H9 (cell line): ENCODE data around the gene SLCO4A1. TPM values are rescaled to one million over a fixed set of nuclear protein-coding genes. Genes with fewer than 3 reads are reported as not detected.

ENCODE experiments used
- DNase-seq: peaks from one replicate; pipeline ENCODE4 v3.0.0-alpha.2; 2017
- H2AFZ ChIP-seq: one replicate; pipeline ENCODE4 v1.6.1; 2013; ENCODE audit warnings: mild to moderate bottlenecking, low read length, control low read depth, moderate library complexity
- H2AK5ac ChIP-seq: 2 replicates; pipeline ENCODE4 v1.6.1; 2013; ENCODE audit warnings: low read length, control low read depth, mixed read lengths; ENCODE audit not compliant: insufficient read length
- H2BK120ac ChIP-seq: one replicate; pipeline ENCODE4 v1.6.1; 2013; ENCODE audit warnings: low read depth, mild to moderate bottlenecking, low read length, control low read depth, inconsistent platforms; ENCODE audit not compliant: poor library complexity, severe bottlenecking
- H2BK12ac ChIP-seq: 2 replicates; pipeline ENCODE4 v1.6.1; 2013; ENCODE audit warnings: low read length, control low read depth, mixed read lengths, low read depth; ENCODE audit not compliant: insufficient read length
- H2BK15ac ChIP-seq: 2 replicates; pipeline ENCODE4 v1.6.1; 2013; ENCODE audit warnings: low read depth, low read length, control low read depth
- H2BK20ac ChIP-seq: one replicate; pipeline ENCODE4 v1.6.1; 2013; ENCODE audit warnings: low read depth, mild to moderate bottlenecking, low read length, control low read depth, inconsistent platforms; ENCODE audit not compliant: poor library complexity, severe bottlenecking
- H2BK5ac ChIP-seq: 2 replicates; pipeline ENCODE4 v1.6.1; 2013; ENCODE audit warnings: low read length, control low read depth, mixed read lengths; ENCODE audit not compliant: insufficient read length
- H3K14ac ChIP-seq: 2 replicates; pipeline ENCODE4 v1.6.1; 2013; ENCODE audit warnings: low read length, control low read depth; ENCODE audit not compliant: insufficient read depth
- H3K18ac ChIP-seq: 2 replicates; pipeline ENCODE4 v1.6.1; 2013; ENCODE audit warnings: low read depth, mild to moderate bottlenecking, mixed read lengths, low read length, control low read depth; ENCODE audit not compliant: insufficient read length
- H3K23ac ChIP-seq: 2 replicates; pipeline ENCODE4 v1.6.1; 2013; ENCODE audit warnings: low read length, control low read depth, mixed read lengths, low read depth; ENCODE audit not compliant: insufficient read length
- H3K23me2 ChIP-seq: 2 replicates; pipeline ENCODE4 v1.6.1; 2013; ENCODE audit warnings: low read depth, mild to moderate bottlenecking, mixed read lengths, low read length, control low read depth; ENCODE audit not compliant: insufficient read length, poor library complexity, severe bottlenecking
- H3K27ac ChIP-seq: 2 replicates; pipeline ENCODE4 v1.5.1; 2013; ENCODE audit warnings: low read length, control low read depth, mixed read lengths, low read depth; ENCODE audit not compliant: insufficient read length
- H3K27me3 ChIP-seq: 2 replicates; pipeline ENCODE4 v1.6.1; 2013; ENCODE audit warnings: low read length, control low read depth, inconsistent platforms; ENCODE audit not compliant: insufficient read depth
- H3K4ac ChIP-seq: 2 replicates; pipeline ENCODE4 v1.6.1; 2013; ENCODE audit warnings: low read depth, mild to moderate bottlenecking, control low read depth, inconsistent platforms, low read length, moderate library complexity
- H3K4me1 ChIP-seq: 2 replicates; pipeline ENCODE4 v1.6.1; 2013; ENCODE audit warnings: low read length, control low read depth, inconsistent platforms; ENCODE audit not compliant: insufficient read depth
- H3K4me2 ChIP-seq: 2 replicates; pipeline ENCODE4 v1.6.1; 2013; ENCODE audit warnings: low read length, control low read depth, mixed read lengths; ENCODE audit not compliant: insufficient read length, insufficient read depth
- H3K56ac ChIP-seq: 2 replicates; pipeline ENCODE4 v1.6.1; 2013; ENCODE audit warnings: low read depth, mild to moderate bottlenecking, mixed read lengths, low read length, control low read depth; ENCODE audit not compliant: insufficient read length
- H3K79me1 ChIP-seq: 2 replicates; pipeline ENCODE4 v1.6.1; 2013; ENCODE audit warnings: low read depth, mild to moderate bottlenecking, moderate library complexity, low read length, control low read depth, inconsistent platforms; ENCODE audit not compliant: insufficient read depth, poor library complexity, severe bottlenecking
- H3K79me2 ChIP-seq: 2 replicates; pipeline ENCODE4 v1.6.1; 2013; ENCODE audit warnings: low read length, control low read depth, inconsistent platforms; ENCODE audit not compliant: insufficient read depth
- H3K9ac ChIP-seq: 2 replicates; pipeline ENCODE4 v1.6.1; 2013; ENCODE audit warnings: low read length, control low read depth, mixed read lengths; ENCODE audit not compliant: insufficient read length; ENCODE audit errors: extremely low read depth
- H3K9me3 ChIP-seq: one replicate; pipeline ENCODE4 v1.6.1; 2013; ENCODE audit warnings: low read depth, low read length, inconsistent platforms; ENCODE audit not compliant: control insufficient read depth
- H3T11ph ChIP-seq: one replicate; pipeline ENCODE4 v1.6.1; 2013; ENCODE audit warnings: mild to moderate bottlenecking, low read length, control low read depth, inconsistent platforms
- H4K20me1 ChIP-seq: one replicate; pipeline ENCODE4 v1.6.1; 2013; ENCODE audit not compliant: control insufficient read depth, insufficient read length, insufficient read depth
- H4K5ac ChIP-seq: 2 replicates; pipeline ENCODE4 v1.6.1; 2013; ENCODE audit warnings: low read depth, mild to moderate bottlenecking, mixed read lengths, low read length, control low read depth; ENCODE audit not compliant: insufficient read length
- H4K8ac ChIP-seq: replicated peaks from 2 replicates; pipeline ENCODE4 v1.6.1; 2013; ENCODE audit warnings: low read length, control low read depth, mixed read lengths, low read depth; ENCODE audit not compliant: insufficient read length
- H4K91ac ChIP-seq: 2 replicates; pipeline ENCODE4 v1.6.1; 2013; ENCODE audit warnings: low read depth, mild to moderate bottlenecking, moderate library complexity, mixed read lengths, low read length, control low read depth; ENCODE audit not compliant: insufficient read length
- H3K27ac Mint-ChIP-seq, 3 experiments: 2 replicates in 2 of 3; 3 replicates in 1 of 3; pipeline ENCODE4 v1.8.0; 2020 to 2021; ENCODE audit warnings: mixed read lengths in 3 of 3, mild to moderate bottlenecking in 1 of 3, moderate library complexity in 1 of 3
- H3K27me3 Mint-ChIP-seq: 2 replicates; pipeline ENCODE4 v1.8.0; 2021; ENCODE audit warnings: low read depth, mild to moderate bottlenecking, moderate library complexity, mixed read lengths
- H3K36me3 Mint-ChIP-seq, 3 experiments: 2 replicates in 2 of 3; 3 replicates in 1 of 3; pipeline ENCODE4 v1.8.0; 2020 to 2021; ENCODE audit warnings: low read depth in 3 of 3, mixed read lengths in 3 of 3; ENCODE audit not compliant: insufficient read depth in 1 of 3
- H3K4me1 Mint-ChIP-seq, 2 experiments: 2 replicates each; pipeline ENCODE4 v1.8.0; 2020; ENCODE audit warnings: mixed read lengths in 2 of 2
- H3K4me3 Mint-ChIP-seq, 2 experiments: 2 replicates in 1 of 2; 3 replicates in 1 of 2; pipeline ENCODE4 v1.8.0; 2020 to 2021; ENCODE audit warnings: mild to moderate bottlenecking in 2 of 2, mixed read lengths in 2 of 2, moderate library complexity in 1 of 2
- H3K9me3 Mint-ChIP-seq, 2 experiments: 2 replicates in 1 of 2; 3 replicates in 1 of 2; pipeline ENCODE4 v1.8.0; 2020; ENCODE audit warnings: mild to moderate bottlenecking in 2 of 2, mixed read lengths in 2 of 2, moderate library complexity in 1 of 2
- WGBS: extraction: QIAGEN DNeasy Blood & Tissue Kit; methylation state at CpG from one replicate; pipeline ENCODE4 v1.1.7; 2013; ENCODE audit warnings: missing lambda C conversion rate, low lambda C conversion rate, mixed read lengths; ENCODE audit not compliant: insufficient read length; ENCODE audit errors: extremely low coverage; 5-methylcytosine and 5-hydroxymethylcytosine counted together
- total RNA-seq: library from RNA; stranded (reverse); gene quantifications from 2 replicates; pipeline ENCODE4 v1.2.1, GENCODE V29; 2021
- TF ChIP-seq, protein P1 (sequence below): fragments of 200-600 bp; sonication (generic); conservative IDR thresholded peaks from 3 replicates; pipeline ENCODE4 v1.8.0; 2021; ENCODE audit warnings: antibody characterized with exemption, mild to moderate bottlenecking

SLCO4A1 gene
- total RNA-seq, 1 experiment from 2014 or later = 9.4 TPM

DNA sequence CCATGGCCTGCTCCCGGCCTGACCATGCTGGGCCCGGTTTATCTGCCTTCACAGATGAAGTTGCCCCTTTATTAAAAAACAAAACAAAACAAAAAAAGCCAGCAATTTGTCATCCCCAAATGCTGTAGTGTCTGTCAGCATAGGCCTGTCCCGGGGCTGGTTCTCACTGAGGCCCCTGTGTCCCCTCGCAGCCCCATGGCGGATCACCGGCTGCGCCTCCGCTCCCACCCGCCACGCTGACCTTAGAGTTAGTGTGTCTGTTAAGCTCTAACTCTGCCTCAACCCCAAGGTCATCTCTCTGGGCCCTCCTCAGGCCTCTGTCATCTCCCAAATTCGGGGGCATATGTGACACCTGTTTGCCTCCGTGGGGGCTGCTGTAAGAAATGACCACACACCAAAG, 11.1 kb downstream of the SLCO4A1 start:
- TF ChIP-seq, protein P1, sequence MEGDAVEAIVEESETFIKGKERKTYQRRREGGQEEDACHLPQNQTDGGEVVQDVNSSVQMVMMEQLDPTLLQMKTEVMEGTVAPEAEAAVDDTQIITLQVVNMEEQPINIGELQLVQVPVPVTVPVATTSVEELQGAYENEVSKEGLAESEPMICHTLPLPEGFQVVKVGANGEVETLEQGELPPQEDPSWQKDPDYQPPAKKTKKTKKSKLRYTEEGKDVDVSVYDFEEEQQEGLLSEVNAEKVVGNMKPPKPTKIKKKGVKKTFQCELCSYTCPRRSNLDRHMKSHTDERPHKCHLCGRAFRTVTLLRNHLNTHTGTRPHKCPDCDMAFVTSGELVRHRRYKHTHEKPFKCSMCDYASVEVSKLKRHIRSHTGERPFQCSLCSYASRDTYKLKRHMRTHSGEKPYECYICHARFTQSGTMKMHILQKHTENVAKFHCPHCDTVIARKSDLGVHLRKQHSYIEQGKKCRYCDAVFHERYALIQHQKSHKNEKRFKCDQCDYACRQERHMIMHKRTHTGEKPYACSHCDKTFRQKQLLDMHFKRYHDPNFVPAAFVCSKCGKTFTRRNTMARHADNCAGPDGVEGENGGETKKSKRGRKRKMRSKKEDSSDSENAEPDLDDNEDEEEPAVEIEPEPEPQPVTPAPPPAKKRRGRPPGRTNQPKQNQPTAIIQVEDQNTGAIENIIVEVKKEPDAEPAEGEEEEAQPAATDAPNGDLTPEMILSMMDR = no peak
- Histone ChIP-seq H3K23ac (no peak overlapping the region), H2AFZ (no peak overlapping the region), H3K79me1 (no peaks in the 10 kb centered on the region), H3K9ac (no peak overlapping the region), H3T11ph (no peak overlapping the region), H2BK120ac (no peak overlapping the region), H4K20me1 (no peaks in the 10 kb centered on the region), H2BK15ac (no peak overlapping the region), H2BK12ac (no peak overlapping the region), H3K23me2 (no peaks in the 10 kb centered on the region), H3K4me1 (no peaks in the 10 kb centered on the region; the same call in 1 of the 2 replicates), H3K56ac (no peak overlapping the region), H4K5ac (no peak overlapping the region), H4K8ac (no peak overlapping the region), H3K79me2 (no peaks in the 10 kb centered on the region), H2BK20ac (no peak overlapping the region), H3K4me2 (no peak overlapping the region), H3K27me3 (no peaks in the 10 kb centered on the region), H3K9me3 (no peaks in the 10 kb centered on the region), H4K91ac (no peak overlapping the region), H3K18ac (no peak overlapping the region), H2BK5ac (no peak overlapping the region), H2AK5ac (no peak overlapping the region), H3K27ac (no peak overlapping the region), H3K14ac (no peak overlapping the region), H3K4ac (no peak overlapping the region)
- Mint-ChIP-seq H3K27me3 (0 out of 2 replicates have a peak, but pooled peaks cover 2% of the 10 kb centered on the region), H3K9me3 (no peaks in the 10 kb centered on the region), H3K4me1 (peaks cover 15 to 18% of the 10 kb centered on the region in 2 experiments), H3K27ac (no peak overlapping the region), H3K36me3 (0 out of 7 replicates have a peak, but pooled peaks cover 0 to 2% (median 0%) of the 10 kb centered on the region in 3 experiments), H3K4me3 (no peak overlapping the region)
- WGBS = no CpG with 5 or more reads among the region's 12 CpGs
- DNase-seq = no peak
